NOMO-1 treated with dmso at 0.1 percent for 144 hours (cell line): Measurements from ENCODE around the gene CCHCR1.

Experiments used
- DNase-seq: peaks from one replicate; lab custom pipeline; 2025; ENCODE audit not compliant: unreplicated experiment; lab: John Stamatoyannopoulos, UW

CCHCR1 gene

DNA sequence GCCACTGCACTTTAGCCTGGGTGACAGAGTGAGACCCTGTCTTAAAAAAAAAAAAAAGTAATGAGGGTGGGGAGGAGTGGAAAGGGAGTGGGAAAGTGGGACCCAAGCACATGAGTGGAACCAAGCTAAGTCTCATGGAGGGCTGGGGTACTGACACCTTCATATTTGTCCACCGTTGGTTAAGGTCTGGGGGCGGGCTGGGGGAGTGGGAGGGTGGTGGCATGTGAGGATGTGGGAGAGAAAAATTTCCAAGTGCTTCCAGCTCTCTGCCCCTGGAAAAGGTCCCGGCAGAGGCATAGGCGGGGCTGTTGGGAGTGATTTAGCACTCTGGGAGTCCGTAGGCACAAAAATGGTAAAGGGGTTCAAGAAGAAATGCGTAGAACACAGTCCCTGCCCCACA, 24.8 kb downstream of the CCHCR1 start:
- DNase-seq: no peak

DNA sequence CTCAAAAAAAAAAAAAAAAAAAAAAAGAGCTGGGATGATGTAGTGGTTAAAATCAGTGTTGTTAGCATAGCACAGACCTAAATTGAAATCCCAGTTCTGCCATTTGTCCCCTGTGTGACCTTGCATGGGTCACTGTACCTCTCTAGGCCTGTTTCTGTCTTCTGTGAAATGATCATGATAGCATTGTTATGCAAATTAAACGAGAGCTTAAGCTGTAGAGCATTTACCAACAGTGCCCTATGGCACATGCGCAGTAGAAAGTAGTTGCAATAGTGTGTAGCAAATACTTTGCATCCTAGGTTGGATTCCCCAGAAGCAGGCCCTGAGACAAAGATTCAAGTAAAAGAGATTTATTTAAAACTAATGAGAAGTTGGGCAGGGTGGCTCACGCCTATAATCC, 26.0 kb downstream of the CCHCR1 start:
- DNase-seq: no peak

DNA sequence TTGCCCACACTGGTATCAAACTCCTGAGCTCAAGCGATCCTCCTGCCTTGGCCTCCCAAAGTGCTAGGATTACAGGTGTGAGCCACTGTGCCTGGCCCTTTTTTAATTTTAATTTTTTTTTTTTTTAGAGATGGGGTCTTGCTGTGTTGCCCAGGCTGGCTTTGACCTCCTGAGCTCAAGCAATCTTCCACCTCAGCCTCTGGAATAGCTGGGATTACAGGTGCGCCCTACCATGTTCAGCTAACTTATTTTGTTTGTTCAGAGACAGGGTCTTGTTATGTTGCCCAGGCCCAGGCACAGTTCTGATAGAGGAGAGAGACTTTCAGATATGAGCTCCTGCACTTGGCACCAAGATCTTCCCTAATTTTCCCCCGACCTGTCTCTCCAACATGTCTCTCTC, 26.9 kb downstream of the CCHCR1 start:
- no peak for DNase-seq

DNA sequence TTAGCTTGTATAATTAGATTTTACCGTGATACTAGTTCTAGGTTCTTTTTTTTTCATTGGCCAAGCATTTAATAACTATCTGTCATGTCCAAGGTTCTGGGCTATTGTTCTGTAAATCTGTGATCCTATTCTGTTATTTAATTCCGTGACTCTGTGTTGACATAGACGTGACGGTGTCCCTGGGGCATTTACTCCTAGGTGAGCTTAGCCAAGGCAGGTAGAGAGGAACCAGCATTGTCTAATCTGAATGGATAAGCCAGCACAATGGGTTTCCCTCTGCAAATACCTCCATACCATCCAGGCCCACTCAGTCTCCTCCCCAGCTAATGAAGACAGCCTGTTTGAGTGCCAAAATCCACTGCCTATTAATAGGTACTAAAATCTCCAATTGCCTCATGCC, 28.5 kb downstream of the CCHCR1 start:
- DNase-seq: no peak

DNA sequence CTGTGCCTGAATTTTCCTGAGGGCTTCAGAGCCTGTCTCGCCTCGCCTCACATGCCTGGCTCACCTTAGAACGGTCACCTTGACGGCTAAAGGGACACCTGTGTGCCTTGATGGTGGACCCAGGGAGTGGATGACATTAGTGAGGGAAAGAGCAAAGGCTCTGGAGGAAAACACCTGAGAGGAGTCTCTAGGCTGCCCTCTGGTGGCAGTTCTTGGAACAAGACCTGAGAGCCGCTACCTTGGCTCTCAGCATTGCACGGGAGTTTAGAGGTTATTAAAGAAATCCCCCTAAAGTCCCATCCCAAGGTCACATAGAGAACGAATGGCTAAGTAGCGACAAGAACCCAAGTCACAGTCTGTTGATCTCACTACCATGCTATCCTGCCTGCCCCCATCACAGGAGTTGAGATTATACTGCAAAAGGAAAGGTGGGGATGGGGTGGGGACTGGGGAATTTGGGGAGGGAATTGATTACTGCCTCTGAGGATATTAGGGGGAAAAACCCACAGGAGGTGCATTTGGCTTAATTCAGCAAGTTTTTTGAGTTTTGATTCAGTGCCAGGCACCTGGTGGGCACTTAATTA, 29.4 kb downstream of the CCHCR1 start:
- DNase-seq: no peak

DNA sequence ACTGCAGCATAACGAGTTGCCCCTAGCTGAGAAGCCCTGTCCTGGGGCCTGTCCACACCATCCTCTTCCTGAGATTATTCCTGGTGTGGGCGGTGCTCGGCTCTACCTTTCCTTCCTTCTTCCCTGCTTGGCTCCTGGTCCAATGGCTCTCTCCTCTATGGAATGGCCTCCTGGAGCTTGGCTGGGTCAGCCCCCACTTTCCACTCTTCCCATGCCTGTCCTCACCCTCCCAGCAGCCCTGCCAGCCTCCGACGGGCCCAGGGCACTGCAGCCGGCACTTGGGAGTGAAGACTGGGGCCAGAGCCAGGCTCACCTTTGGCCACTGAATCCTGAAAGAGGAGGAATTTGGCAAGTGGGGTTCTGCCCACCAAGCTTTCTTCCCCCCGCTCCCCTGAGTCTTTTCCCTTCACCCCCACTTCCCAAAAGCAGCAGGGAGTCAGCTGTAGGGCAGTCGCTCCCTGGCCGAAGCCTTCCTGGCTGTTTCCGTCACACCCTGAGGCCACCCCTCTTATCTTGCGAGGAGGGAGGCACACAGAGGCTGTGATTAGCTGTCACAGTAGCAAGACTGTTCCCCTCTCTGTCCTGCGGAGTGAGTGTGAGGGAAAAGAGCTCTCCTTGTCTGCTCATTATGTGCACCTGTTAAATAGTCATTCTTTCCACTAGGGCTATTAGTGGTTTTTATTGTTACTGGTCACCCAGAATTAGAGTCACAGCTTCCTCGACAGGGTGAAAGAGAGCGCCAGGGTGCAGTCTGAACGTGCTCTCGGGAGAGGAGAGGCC, 31.0 kb downstream of the CCHCR1 start:
- DNase-seq: no peak

DNA sequence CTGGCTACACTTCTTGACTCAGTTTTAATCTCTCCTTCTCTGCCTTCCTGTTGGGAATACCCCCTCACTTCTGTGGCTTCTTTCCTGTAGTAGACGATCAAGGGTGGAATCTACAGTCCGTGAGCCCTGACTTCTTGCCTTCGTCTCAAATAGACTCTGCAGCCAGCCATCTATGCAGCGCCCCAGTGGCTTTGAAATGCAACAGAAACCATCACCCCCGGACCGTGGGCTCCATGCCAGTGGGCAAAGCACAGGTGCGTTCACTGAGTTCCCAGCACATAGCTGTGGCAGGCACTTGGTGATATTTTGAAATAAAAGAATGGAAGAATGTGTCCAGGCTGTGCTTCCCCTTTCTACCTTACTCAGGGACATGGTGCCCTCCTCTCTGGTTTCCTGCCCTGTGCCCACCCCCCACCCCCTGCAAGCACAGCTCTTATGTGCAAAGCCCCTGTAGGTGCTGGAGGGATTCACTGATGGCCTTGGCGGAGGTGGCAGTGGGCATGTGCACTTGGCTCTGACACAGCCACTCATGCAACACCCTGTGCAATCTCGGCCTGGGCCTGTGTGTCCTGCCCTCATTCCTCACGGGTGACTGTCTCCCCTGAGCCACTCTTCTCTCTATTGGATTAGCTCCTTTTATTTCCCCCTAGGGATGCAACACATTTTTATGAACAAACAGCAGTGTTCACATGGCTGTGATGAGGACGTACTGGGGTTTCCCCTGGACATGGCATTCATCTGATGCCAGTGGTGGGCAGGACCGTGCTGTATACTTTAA, 31.8 kb downstream of the CCHCR1 start:
- DNase-seq: no peak

DNA sequence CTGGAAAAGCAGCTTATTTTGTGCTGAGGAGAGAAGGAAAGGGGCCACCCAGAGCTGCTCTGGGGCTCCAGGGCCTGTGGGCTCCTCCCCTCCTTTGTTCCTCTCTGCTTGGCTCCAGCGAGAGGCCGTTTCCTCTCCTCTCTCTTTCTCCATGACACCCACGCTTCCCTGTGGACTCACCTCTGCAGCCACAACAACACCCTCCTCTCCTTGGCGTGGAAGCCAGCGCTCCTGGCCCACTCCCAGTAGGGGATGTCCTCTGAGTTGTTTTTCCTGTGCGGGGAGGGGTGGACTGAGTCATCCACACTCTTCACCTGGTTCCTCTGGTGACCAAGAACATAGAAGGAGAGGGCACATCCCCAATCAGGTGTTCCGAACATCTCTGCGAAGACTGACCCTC, 32.4 kb downstream of the CCHCR1 start:
- no peak for DNase-seq

DNA sequence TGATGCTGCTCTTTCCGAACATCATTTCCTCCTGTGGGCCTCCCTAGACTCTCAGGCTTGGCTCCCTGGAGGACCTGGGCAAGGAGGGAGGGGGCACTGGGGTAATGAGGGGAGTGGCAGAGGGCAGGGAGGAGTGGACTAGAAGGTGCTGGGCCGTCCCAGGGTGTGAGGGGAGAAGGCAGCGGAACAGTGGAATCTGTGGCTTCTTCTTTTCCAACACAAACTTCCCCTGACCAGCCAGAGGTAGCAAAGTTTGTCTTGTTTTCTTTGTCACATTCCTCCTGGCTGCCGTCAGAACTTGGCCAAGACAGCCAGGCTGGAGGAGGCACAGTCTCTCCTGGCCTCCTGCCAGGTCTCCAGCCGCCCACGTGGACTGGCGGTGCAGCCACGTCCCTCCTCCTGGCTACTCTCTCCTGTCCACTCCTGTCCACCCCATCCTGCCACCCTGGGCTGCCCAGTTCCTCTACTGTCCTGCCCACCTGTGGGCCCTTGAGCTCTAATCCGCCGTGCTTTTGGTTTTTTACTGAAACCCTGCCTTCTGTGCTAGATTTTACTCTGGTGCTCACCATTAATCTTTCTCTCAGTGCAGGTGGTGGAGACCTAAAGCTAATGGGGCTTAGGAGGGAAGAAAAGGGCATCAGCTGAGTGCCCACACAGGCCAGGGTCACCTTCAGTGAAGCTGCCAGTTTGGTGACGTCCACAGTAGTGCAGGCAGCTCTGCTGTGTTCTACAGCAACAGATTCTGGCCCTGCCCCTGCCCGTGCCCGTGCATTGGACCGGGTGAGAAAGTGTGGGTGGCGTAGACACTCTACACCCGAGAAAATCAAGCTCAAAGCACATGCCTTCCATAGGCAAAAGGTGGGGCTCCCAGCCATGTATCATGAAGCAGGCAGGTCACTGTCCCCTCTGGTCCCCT, 34.6 kb downstream of the CCHCR1 start:
- DNase-seq: no peak

DNA sequence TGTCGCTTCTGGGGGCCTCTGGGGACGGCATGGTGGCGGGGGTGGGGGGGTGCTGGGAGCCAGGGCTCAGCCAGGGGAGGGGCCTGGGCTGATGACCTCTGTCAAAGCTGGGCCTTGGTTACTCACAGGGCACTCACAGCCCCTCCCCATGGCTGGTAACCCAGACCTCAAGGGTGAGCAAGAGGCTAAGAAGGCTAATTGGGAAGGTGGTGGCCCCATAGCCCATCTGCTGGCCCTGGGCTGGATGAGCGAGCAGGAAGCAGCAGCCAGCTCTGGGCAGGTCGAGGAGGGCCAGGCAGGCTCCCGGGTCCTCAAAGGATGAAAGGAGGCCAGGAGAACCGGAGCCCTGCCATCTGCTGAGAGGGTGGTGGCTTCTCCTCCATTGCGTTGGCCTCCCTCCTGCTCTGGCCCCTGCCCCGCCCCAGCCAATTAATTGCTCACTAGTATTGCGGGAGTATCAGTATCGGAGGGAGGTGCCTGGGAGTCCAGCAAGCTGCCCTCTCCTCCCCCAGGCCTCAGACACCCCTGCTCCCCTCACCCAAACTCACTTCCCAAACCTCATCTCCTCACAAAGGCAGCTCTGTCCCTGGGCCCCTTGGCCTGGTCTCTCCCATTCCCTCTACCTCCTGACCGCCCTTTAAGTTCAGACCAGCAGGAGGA, 36.3 kb downstream of the CCHCR1 start:
- no peak for DNase-seq

DNA sequence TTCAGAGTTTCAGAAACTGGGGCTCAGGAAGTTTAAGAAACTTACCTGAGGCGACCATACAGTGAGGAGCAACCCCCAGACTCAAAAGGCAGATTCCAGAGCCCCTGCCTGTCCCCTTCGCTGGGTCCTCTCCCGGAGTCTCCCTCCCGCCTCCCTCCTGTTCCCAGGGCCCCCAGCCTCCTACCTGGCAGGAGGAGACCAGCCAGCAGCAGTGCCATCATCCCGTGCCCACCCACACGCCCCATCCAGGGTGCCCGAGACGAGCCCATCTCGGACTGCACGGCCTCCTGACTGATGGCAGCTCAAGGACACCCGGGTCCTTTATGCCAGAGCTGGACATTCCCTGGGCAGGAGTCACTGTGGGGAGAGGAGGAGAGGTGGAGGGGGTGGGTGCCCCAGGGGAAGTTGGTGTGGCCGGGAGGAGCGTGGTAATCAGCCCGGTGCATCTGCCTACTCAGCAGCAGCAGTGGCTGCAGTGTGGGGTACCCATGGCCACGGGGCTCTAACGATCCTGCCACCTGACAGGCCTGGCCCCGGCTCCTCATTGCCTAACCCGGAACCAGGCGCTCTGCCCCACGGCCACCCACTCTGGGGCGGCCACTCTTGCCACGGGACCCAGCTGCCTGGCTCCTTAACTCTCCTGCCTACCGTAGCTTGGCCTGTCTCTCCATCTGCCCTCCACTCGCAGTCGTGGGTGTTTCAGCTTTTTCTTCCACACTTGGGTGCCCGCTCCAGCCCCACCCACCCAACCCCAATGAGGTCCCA, 37.3 kb downstream of the CCHCR1 start, which contains the start of gene CDSN:
CDSN (minus strand) TSS at position 296 of the 765 bp plus-strand sequence; CDS start at position 269, 27 bp downstream.
- no peak for DNase-seq

DNA sequence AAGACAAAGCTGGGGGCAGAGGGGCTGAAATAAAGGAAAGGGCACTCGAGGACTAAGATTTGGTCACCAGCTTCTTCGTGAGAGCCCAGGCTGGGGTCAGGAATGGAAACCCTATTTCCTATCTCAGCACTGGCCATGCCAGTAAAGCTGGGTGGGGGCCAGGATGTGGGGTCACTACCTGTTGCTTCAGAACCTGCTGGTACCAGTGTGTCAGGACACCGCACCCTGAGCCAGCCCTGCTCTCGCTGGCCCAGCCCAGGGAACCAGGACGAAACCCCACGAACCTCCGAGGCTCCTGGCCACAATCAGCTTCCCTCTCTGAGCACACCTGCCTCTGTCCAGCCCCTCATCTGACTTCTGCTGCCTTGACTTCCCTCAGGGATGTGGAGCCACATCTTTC, 39.4 kb downstream of the CCHCR1 start:
- DNase-seq: no peak

DNA sequence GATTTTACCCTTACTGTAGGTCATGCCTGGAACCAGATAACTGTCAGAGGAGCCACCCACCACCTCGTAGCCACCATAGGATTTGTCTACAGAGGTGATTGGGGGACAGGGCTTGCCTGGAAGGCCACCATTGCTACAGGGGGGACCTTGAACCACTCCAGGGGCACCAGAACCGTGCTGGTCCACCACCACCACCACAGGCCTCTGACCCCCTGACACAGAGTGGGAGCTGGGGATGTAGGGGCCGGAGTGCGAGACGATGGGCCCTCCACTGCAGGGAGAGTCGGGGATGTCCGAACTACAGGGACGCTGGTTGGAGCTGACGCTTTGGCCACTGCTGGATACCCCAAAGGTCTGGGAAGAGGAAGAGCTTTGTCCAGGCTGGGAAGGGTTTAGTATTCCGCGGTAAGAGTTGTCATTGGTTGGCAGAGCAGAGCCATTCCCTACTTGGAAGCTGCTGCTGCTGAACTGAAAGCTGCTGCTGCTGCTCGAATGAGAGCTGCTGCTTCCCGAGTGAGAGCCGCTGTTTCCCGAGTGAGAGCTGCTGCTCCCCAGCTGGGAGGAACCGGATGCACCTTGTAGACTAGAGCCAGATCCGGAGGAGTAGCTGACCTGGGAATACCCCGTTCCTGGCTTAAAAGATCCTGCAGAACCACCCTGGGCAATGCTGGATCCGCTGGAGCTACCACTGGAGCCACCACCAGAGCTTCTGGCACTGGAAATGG, 40.8 kb downstream of the CCHCR1 start:
- DNase-seq: no peak

DNA sequence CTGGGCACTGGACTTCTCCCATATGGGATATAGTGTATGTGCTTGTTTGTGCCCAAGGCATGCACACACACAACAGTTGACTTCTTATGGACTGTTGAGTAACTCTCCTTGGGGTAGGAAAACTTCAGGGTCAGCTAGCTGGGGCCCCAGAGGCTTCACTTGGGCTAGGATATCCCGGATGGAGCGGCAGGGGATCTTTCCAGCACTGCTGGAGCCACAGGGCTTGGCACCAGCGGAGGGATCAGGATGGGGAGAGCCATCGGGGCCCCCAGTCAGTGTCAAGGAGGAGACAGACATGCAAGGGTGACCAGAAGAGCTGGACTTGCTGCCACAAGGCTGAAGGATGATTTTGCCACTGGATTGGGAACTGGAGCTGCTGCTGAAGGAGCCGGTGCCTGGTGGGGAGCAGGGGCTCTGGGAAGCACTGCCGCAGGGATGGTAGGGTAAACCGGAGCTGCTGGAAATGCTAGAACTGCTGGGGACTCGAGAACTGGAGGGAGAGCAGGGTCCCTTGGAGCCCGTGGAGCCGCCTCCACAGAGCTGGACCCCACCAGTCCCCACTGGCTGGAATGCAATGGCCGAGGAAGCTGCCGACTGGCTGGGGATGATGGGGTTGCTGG, 41.6 kb downstream of the CCHCR1 start:
- DNase-seq: no peak

DNA sequence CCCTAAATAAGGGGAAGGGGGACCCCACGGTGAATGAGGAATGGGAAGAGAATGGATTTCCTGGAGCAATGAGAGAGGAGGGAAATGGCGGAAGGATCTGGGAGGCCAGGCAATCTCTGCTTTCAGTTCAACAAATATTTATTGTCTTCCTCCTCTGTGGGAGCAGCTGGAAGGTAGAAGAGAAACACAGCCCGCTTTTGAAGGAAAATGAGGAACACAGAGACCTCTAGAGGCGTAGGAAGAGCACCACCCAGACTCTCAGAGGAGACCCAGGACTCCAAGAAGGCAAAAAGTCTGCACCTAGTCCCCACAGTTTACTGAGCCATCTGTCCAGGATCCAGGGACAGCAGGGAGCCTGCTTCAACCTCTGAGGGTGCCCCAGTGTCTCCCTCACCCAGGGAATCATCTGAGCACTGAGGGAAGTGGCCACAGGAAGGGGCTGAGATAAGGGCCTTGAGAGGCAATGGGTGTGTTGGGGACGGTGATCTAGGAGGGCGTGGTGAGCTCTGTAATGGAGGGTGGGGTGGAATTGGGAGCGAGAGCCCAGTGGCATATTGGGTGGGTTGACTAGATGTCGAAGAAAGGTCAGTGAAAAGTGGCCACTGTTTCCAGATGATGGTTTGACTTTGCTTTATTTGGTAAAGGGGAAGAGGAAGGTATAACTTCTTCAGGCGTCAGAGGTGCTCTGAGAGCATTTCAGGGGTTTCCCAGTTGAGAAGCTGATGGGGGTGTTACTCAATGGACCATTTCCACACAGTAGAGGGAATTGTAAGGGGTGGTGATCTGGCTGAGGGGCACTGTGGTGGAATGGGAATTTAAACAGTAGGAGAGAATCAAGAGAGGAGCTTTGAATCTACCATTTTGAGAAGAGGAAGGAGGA, 42.4 kb downstream of the CCHCR1 start:
- DNase-seq: no peak

DNA sequence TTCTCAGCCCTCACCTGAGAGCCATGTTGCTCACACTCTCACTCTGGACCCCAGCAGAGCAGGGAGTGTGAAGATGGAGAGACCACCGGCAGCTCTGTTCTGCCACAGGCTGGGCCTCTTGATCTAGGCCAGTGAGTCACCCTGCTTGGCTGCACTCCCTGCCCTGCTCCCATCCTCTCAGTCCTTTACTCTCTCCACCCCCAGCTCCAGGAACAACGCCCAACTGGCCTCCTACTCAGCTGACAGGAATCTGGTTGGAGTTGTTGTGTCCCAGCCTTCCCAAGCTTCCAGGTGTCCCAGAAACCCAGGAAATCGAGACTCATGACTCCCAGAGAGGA, 43.1 kb downstream of the CCHCR1 start, which contains the start of gene PSORS1C1:
PSORS1C1 (plus strand) TSS at position 260 of the 338 bp plus-strand sequence. CDS start 14,833 bp downstream, outside the sequence.
- DNase-seq: no peak

DNA sequence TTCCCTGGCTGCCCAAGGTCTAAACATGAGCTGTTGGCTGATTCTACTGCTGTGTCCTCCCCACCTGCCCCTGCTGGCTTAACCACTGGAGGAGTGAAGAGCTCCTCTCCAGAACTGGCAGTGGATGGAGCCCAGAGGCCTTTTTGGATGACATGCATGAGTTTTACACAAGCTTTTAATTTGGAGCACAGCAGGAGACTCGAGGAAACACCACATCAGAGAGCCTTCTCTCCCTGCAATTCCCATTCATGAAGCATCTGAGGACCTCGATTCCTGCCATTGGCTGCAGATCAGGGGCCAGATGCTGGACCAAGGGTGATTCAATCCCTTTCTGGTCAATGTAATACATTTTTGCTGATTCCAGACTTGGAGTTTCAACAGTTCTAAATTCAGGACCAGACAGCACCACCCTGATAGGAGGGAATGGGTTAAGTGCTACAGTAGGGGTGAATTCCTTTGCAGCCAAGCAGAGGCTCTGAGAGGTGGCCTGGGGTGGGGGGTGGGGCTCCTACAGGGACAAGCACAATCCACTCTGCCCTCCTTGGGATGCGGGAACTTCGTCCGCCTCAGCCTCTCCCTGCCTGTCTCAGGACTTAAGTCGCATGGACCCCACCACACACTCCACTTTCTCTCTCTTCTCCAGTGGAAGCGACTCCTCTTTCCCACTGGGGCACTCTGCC, 43.6 kb downstream of the CCHCR1 start:
- DNase-seq: no peak
